ENCODE results near the gene WDR91.

WDR91 gene

GRCh38 chr7:135158141-135158655, 53.1 kb downstream of the WDR91 start:
- Histone ChIP-seq H3K4me1 (ENCODE audit: insufficient read depth, low read length, severe bottlenecking) (peaks cover 24% of the 10 kb centered on the region), H3K9me3 (ENCODE audit: low read length) (peaks cover 30% of the 10 kb centered on the region), H3K27ac (ENCODE audit: low read depth, low read length, poor library complexity, severe bottlenecking) (no peak overlapping the region), H2AFZ (ENCODE audit: low read length) (no peak overlapping the region), H3K36me3 (ENCODE audit: insufficient read depth, low read length) (peaks cover 41% of the 10 kb centered on the region), H3K4me3 (ENCODE audit: low read depth, low read length, poor library complexity, severe bottlenecking) (no peak overlapping the region), H3K4me2 (ENCODE audit: low read length) (no peak overlapping the region), H3K9ac (ENCODE audit: low read length) (no peak overlapping the region), H3K9me2 (ENCODE audit: low read depth, low read length) (no peaks in the 10 kb centered on the region), H3K27me3 (ENCODE audit: insufficient read depth, low read length) (no peaks in the 10 kb centered on the region), H3F3A (ENCODE audit: insufficient read depth, low read length) (no peaks in the 10 kb centered on the region), H4K20me1 (ENCODE audit: insufficient read depth, low read length) (no peaks in the 10 kb centered on the region), H3K79me2 (ENCODE audit: insufficient read depth, low read length) (no peaks in the 10 kb centered on the region)
- no peak for TF ChIP-seq CTCF (IDR thresholded peaks at IDR 0.05; ENCODE audit: low read length)
- TF ChIP-seq EZH2 (IDR thresholded peaks at IDR 0.05; ENCODE audit: borderline replicate concordance, low read length) = no peak

GRCh38 chr7:135156290-135156689, 55.0 kb downstream of the WDR91 start:
- H3K4me2 ChIP-seq (ENCODE audit: low read length) = no peak overlapping the region
- H3K27me3 ChIP-seq (ENCODE audit: insufficient read depth, low read length) = no peaks in the 10 kb centered on the region
- no peak overlapping the region for H2AFZ ChIP-seq (ENCODE audit: low read length)
- H3K9me2 ChIP-seq (ENCODE audit: low read depth, low read length) = no peaks in the 10 kb centered on the region
- no peak overlapping the region for H3K27ac ChIP-seq (ENCODE audit: low read depth, low read length, poor library complexity, severe bottlenecking)
- no peak overlapping the region for H3K4me3 ChIP-seq (ENCODE audit: low read depth, low read length, poor library complexity, severe bottlenecking)
- no peaks in the 10 kb centered on the region for H3F3A ChIP-seq (ENCODE audit: insufficient read depth, low read length)
- TF ChIP-seq EZH2 (IDR thresholded peaks at IDR 0.05; ENCODE audit: borderline replicate concordance, low read length) = no peak
- TF ChIP-seq CTCF (IDR thresholded peaks at IDR 0.05; ENCODE audit: low read length) = no peak
- H3K79me2 ChIP-seq (ENCODE audit: insufficient read depth, low read length) = no peaks in the 10 kb centered on the region
- H3K9me3 ChIP-seq (ENCODE audit: low read length) = peaks cover 22% of the 10 kb centered on the region
- no peaks in the 10 kb centered on the region for H4K20me1 ChIP-seq (ENCODE audit: insufficient read depth, low read length)
- peaks cover 26% of the 10 kb centered on the region for H3K4me1 ChIP-seq (ENCODE audit: insufficient read depth, low read length, severe bottlenecking)
- H3K9ac ChIP-seq (ENCODE audit: low read length) = no peak overlapping the region
- H3K36me3 ChIP-seq (ENCODE audit: insufficient read depth, low read length) = peaks cover 23% of the 10 kb centered on the region

- Histone ChIP-seq H4K20me1 (ENCODE audit: insufficient read depth, low read length) (no peaks in the 10 kb centered on the region), H3F3A (ENCODE audit: insufficient read depth, low read length) (no peaks in the 10 kb centered on the region), H3K4me2 (ENCODE audit: low read length) (no peak overlapping the region), H3K36me3 (ENCODE audit: insufficient read depth, low read length) (peaks cover 22% of the 10 kb centered on the region), H3K9ac (ENCODE audit: low read length) (no peak overlapping the region), H3K9me2 (ENCODE audit: low read depth, low read length) (no peaks in the 10 kb centered on the region), H3K4me1 (ENCODE audit: insufficient read depth, low read length, severe bottlenecking) (peaks cover 19% of the 10 kb centered on the region), H2AFZ (ENCODE audit: low read length) (no peak overlapping the region), H3K9me3 (ENCODE audit: low read length) (peaks cover 22% of the 10 kb centered on the region), H3K27me3 (ENCODE audit: insufficient read depth, low read length) (no peaks in the 10 kb centered on the region), H3K4me3 (ENCODE audit: low read depth, low read length, poor library complexity, severe bottlenecking) (no peak overlapping the region), H3K79me2 (ENCODE audit: insufficient read depth, low read length) (no peaks in the 10 kb centered on the region), H3K27ac (ENCODE audit: low read depth, low read length, poor library complexity, severe bottlenecking) (no peak overlapping the region)
- no peak for TF ChIP-seq CTCF (IDR thresholded peaks at IDR 0.05; ENCODE audit: low read length)
- TF ChIP-seq EZH2 (IDR thresholded peaks at IDR 0.05; ENCODE audit: borderline replicate concordance, low read length) = no peak
These were observed 56.6 kb downstream of the WDR91 start for GRCh38 chr7:135154734-135155133.

Measured in OCI-LY1 (cell line).